HCT116 (cell line): ENCODE results near the gene RNASEH2A.

Experiments
- EZH2phosphoT487 ChIP-seq: fragments of 200-600 bp; IDR thresholded peaks from 2 replicates; pipeline ENCODE4 v1.6.1; 2018; ENCODE audit warnings: antibody characterized with exemption, borderline replicate concordance
- RAD21 ChIP-seq: IDR thresholded peaks from 2 replicates; pipeline ENCODE4 v1.6.1; 2012; ENCODE audit warnings: low read depth, mild to moderate bottlenecking

GRCh38 chr19:12837225-12837624 lies 30.8 kb downstream of the RNASEH2A start:
- TF ChIP-seq EZH2phosphoT487 (no peak), RAD21 (no peak)
